Epithelial cell of proximal tubule (primary cell): ENCODE measurements around the gene IPCEF1. TPM values are rescaled to one million over a fixed set of nuclear protein-coding genes. Genes with fewer than 3 reads are reported as not detected.

Experiments
- DNase-seq: peaks from one replicate; pipeline ENCODE4 v3.0.0-alpha.2; 2011; ENCODE audit warnings: low read depth
- H3K4me3 ChIP-seq: 2 replicates; pipeline ENCODE4 v1.5.1; 2011; ENCODE audit warnings: low read depth, mild to moderate bottlenecking, low read length
- CTCF ChIP-seq: conservative IDR thresholded peaks from 2 replicates; pipeline ENCODE4 v1.5.1; 2012; ENCODE audit warnings: low read depth, mild to moderate bottlenecking, low read length
- total RNA-seq: library from RNA; depleted of rRNA; stranded (reverse); fragments of >200 nt; gene quantifications from 2 replicates; pipeline ENCODE4 v1.2.3, GENCODE V29; 2015

IPCEF1 gene
- total RNA-seq, 1 donor from 2014 or later = 0.63 TPM

GRCh38 chr6:154164397-154164796, 192.2 kb downstream of the IPCEF1 start:
- DNase-seq = peak; percentile 89
- no peak for TF ChIP-seq CTCF
- H3K4me3 ChIP-seq = no peak overlapping the region

- H3K4me3 ChIP-seq = no peak overlapping the region
- TF ChIP-seq CTCF = no peak
- no peak for DNase-seq
Observed at GRCh38 chr6:154161689-154162088, 194.9 kb downstream of the IPCEF1 start.

GRCh38 chr6:154159126-154159525, 197.5 kb downstream of the IPCEF1 start:
- no peak for DNase-seq
- TF ChIP-seq CTCF = no peak
- H3K4me3 ChIP-seq = no peak overlapping the region

GRCh38 chr6:154157706-154158105, 198.9 kb downstream of the IPCEF1 start:
- no peak overlapping the region for H3K4me3 ChIP-seq
- TF ChIP-seq CTCF = no peak
- DNase-seq = no peak

- no peak overlapping the region for H3K4me3 ChIP-seq
- no peak for DNase-seq
- TF ChIP-seq CTCF = no peak
Observed at GRCh38 chr6:154157082-154157481, 199.5 kb downstream of the IPCEF1 start.

GRCh38 chr6:154156135-154156896, 200.3 kb downstream of the IPCEF1 start:
- DNase-seq = no peak

More at GRCh38 chr6:154156135-154156896, 200.3 kb downstream of the IPCEF1 start:
- TF ChIP-seq CTCF = peak; percentile 96
- H3K4me3 ChIP-seq = no peak overlapping the region
